RWPE2 (cell line): ENCODE results near the gene CNTNAP2.

Source experiments
- ATAC-seq: fragments of 200-7000 bp; cut with Tn5 transposase; 3 replicates; pipeline ENCODE4 v1.9.1; 2021; ENCODE audit warnings: low read depth
- DNase-seq: peaks from one replicate; pipeline ENCODE4 v3.0.0-alpha.2; 2020; ENCODE audit warnings: low spot score
- H3K27ac ChIP-seq: fragments of 450-650 bp; 2 replicates; pipeline ENCODE4 v1.5.1; 2017; ENCODE audit warnings: mild to moderate bottlenecking; ENCODE audit not compliant: poor library complexity, severe bottlenecking
- H3K27me3 ChIP-seq: fragments of 250-450 bp; sonication (Bioruptor Pico); 2 replicates; pipeline ENCODE4 v1.5.1; 2021; ENCODE audit warnings: mild to moderate bottlenecking, moderate library complexity; ENCODE audit not compliant: insufficient read depth, poor library complexity, severe bottlenecking
- H3K36me3 ChIP-seq: fragments of 250-450 bp; sonication (Bioruptor Pico); 2 replicates; pipeline ENCODE4 v1.5.1; 2020; ENCODE audit warnings: low read depth, mild to moderate bottlenecking, moderate library complexity
- H3K4me1 ChIP-seq: fragments of 250-450 bp; sonication (Bioruptor Pico); 2 replicates; pipeline ENCODE4 v1.5.1; 2021; ENCODE audit warnings: mild to moderate bottlenecking, moderate library complexity; ENCODE audit not compliant: insufficient read depth, poor library complexity, severe bottlenecking
- H3K4me3 ChIP-seq: fragments of 250-450 bp; sonication (Bioruptor Pico); 2 replicates; pipeline ENCODE4 v1.5.1; 2021; ENCODE audit warnings: mild to moderate bottlenecking, moderate library complexity; ENCODE audit not compliant: severe bottlenecking
- H3K9me3 ChIP-seq: fragments of 250-450 bp; sonication (Bioruptor Pico); 2 replicates; pipeline ENCODE4 v1.5.1; 2021; ENCODE audit warnings: mild to moderate bottlenecking, moderate library complexity; ENCODE audit not compliant: severe bottlenecking
- TF ChIP-seq, protein P1 (sequence below): fragments of 450-650 bp; IDR thresholded peaks from one replicate; pipeline ENCODE4 v1.5.1; 2017; ENCODE audit warnings: mild to moderate bottlenecking, moderate library complexity; ENCODE audit not compliant: poor library complexity, severe bottlenecking

Gene CNTNAP2

GRCh38 chr7:147261693-147262092 lies 1145.1 kb downstream of the CNTNAP2 start:
- ATAC-seq (no peak), DNase-seq (no peak)
- H3K9me3 ChIP-seq = peaks cover 2% of the 10 kb centered on the region
- H3K4me1 ChIP-seq = no peaks in the 10 kb centered on the region
- no peak overlapping the region for H3K4me3 ChIP-seq
- H3K27me3 ChIP-seq = no peaks in the 10 kb centered on the region
- H3K36me3 ChIP-seq = no peaks in the 10 kb centered on the region
- no peak overlapping the region for H3K27ac ChIP-seq
- TF ChIP-seq, protein P1, sequence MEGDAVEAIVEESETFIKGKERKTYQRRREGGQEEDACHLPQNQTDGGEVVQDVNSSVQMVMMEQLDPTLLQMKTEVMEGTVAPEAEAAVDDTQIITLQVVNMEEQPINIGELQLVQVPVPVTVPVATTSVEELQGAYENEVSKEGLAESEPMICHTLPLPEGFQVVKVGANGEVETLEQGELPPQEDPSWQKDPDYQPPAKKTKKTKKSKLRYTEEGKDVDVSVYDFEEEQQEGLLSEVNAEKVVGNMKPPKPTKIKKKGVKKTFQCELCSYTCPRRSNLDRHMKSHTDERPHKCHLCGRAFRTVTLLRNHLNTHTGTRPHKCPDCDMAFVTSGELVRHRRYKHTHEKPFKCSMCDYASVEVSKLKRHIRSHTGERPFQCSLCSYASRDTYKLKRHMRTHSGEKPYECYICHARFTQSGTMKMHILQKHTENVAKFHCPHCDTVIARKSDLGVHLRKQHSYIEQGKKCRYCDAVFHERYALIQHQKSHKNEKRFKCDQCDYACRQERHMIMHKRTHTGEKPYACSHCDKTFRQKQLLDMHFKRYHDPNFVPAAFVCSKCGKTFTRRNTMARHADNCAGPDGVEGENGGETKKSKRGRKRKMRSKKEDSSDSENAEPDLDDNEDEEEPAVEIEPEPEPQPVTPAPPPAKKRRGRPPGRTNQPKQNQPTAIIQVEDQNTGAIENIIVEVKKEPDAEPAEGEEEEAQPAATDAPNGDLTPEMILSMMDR = no peak

- TF ChIP-seq, protein P1 = no peak
- Histone ChIP-seq H3K9me3 (no peaks in the 10 kb centered on the region), H3K36me3 (no peaks in the 10 kb centered on the region), H3K4me3 (no peak overlapping the region), H3K27ac (no peak overlapping the region), H3K27me3 (no peaks in the 10 kb centered on the region), H3K4me1 (no peaks in the 10 kb centered on the region)
- ATAC-seq (no peak), DNase-seq (no peak)
Observed at GRCh38 chr7:147265528-147265927, 1148.9 kb downstream of the CNTNAP2 start.

GRCh38 chr7:147276106-147276505 lies 1159.5 kb downstream of the CNTNAP2 start:
- TF ChIP-seq, protein P1 = no peak
- no peak for DNase-seq
- no peak overlapping the region for H3K27ac ChIP-seq
- ATAC-seq = no peak
- no peaks in the 10 kb centered on the region for H3K36me3 ChIP-seq
- no peak overlapping the region for H3K4me3 ChIP-seq
- no peaks in the 10 kb centered on the region for H3K27me3 ChIP-seq
- no peaks in the 10 kb centered on the region for H3K4me1 ChIP-seq
- H3K9me3 ChIP-seq = no peaks in the 10 kb centered on the region

DNA sequence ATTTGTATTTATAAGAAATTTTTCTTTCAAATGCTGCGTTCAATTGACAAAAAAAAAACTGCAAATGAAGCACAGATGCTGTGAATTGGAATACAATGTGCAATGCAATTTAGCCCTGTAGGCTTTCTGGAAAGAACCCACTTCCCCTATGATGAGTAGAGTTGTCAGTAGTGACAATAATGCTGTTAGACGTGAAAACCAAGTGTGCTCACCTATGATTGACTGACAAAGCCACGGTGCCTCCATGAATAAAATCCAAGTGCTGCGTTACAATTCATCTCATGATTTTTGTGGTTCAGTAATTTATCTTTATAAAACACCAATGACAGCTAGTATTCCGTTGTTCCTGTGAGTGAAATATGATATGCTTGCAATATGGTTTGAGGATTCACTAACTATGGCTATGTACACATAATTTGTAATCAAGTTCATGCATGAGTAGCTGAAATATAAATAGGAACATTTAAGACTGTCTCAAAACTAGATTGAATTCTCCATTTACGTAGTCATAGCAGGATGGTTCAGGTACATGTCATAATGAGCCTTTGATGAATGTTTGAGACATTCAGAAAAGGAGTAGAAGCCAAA lies 1160.3 kb downstream of the CNTNAP2 start:
- no peak for DNase-seq
- TF ChIP-seq, protein P1 = no peak

DNA sequence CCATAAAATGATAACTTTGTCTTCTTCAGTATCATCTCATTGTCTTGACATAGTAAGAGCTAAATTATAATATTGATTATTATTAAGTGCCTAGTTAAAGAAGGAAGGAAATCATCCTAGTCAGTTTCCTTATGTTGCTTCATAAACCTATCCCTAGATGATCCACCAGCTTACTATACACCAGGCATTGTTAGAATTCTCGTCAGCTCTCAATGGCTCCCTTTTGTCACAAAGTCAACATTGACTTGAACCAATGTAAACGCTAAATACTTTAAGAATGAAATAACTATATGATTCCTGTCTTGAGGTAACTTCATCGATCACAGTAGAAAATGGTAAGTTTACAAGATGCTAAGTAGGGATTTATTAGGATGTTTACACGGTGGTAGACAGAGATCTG lies 1162.9 kb downstream of the CNTNAP2 start:
- Histone ChIP-seq H3K9me3 (no peaks in the 10 kb centered on the region), H3K4me3 (no peak overlapping the region), H3K27ac (no peak overlapping the region), H3K27me3 (no peaks in the 10 kb centered on the region), H3K36me3 (no peaks in the 10 kb centered on the region), H3K4me1 (no peaks in the 10 kb centered on the region)
- ATAC-seq (no peak), DNase-seq (no peak)
- TF ChIP-seq, protein P1 = no peak

More for the DNA sequence above, 1160.3 kb downstream of the CNTNAP2 start:
- no peak overlapping the region for H3K27ac ChIP-seq
- ATAC-seq = no peak
- H3K27me3 ChIP-seq = no peaks in the 10 kb centered on the region
- no peaks in the 10 kb centered on the region for H3K36me3 ChIP-seq
- no peaks in the 10 kb centered on the region for H3K9me3 ChIP-seq
- no peak overlapping the region for H3K4me3 ChIP-seq
- no peaks in the 10 kb centered on the region for H3K4me1 ChIP-seq
